K562 (cell line): ENCODE results near the gene AGT. TPM values are rescaled to one million over a fixed set of nuclear protein-coding genes. Genes with fewer than 3 reads are reported as not detected.

Experiments
- ATAC-seq: fragments of 200-7000 bp; cut with Tn5 transposase; 3 replicates; pipeline ENCODE4 v1.9.1; 2020; ENCODE audit warnings: moderate library complexity
- BruUV-seq: library from RNA; stranded (reverse); fragments of 400-500 nt; replicated peaks from 2 replicates; lab custom pipeline; 2021; lab: Mats Ljungman, UMichigan
- CTCF ChIA-PET: fragments of 300-600 bp; formaldehyde crosslinking; extraction: SDS; loops from one replicate; lab custom pipeline; 2021; ENCODE audit warnings: low intra/inter-chr PET ratio; lab: Yijun Ruan, JAX
- POLR2A ChIA-PET: fragments of 300-600, 350-650 bp; sonication (Branson Sonifier 250); formaldehyde crosslinking; extraction: SDS; loops from one replicate; lab custom pipeline; 2021; ENCODE audit warnings: antibody characterized with exemption, inconsistent platforms; lab: Yijun Ruan, JAX
- DNase-seq, 4 experiments: peaks; one replicate each; pipeline versions ENCODE4 v3.0.0 to v3.0.0-alpha.2; 2011 to 2018; ENCODE audit warnings: low spot score in 3 of 4, mixed read lengths in 3 of 4; ENCODE audit errors: extremely low read depth in 1 of 4
- FAIRE-seq: peaks from 2 replicates; lab custom pipeline; 2011; peaks lifted over from hg19 to GRCh38; lab: Jason Lieb, UNC
- H2AFZ ChIP-seq: 2 replicates; pipeline ENCODE4 v1.6.0; 2011; ENCODE audit warnings: low read depth, low read length, control low read depth, inconsistent platforms
- H3K27ac ChIP-seq: fragments of 200-600 bp; 3 replicates; pipeline ENCODE4 v1.8.0; 2011; ENCODE audit warnings: low read depth, mild to moderate bottlenecking, control low read depth, inconsistent platforms, low read length, moderate library complexity, mixed read lengths; ENCODE audit errors: extremely low read depth
- H3K27me3 ChIP-seq, 2 experiments: fragments of 300-600 bp in 1 of 2; 2 replicates in 1 of 2; 3 replicates in 1 of 2; pipeline versions ENCODE4 v1.6.0 to v1.8.0; 2011; ENCODE audit warnings: inconsistent platforms in 2 of 2, low read length in 2 of 2, mild to moderate bottlenecking in 1 of 2, mixed read lengths in 1 of 2, moderate library complexity in 1 of 2; ENCODE audit not compliant: control insufficient read depth in 2 of 2, insufficient read depth in 2 of 2
- H3K36me3 ChIP-seq: fragments of 300-600 bp; 3 replicates; pipeline ENCODE4 v1.8.0; 2011; ENCODE audit warnings: mild to moderate bottlenecking, low read length, inconsistent platforms; ENCODE audit not compliant: control insufficient read depth, insufficient read depth
- H3K4me1 ChIP-seq, 2 experiments: fragments of 200-600 bp in 1 of 2; replicated peaks in 1 of 2; 2 replicates in 1 of 2; 3 replicates in 1 of 2; pipeline versions ENCODE4 v1.5.1 to v1.8.0; 2011; ENCODE audit warnings: inconsistent platforms in 2 of 2, low read length in 2 of 2, mild to moderate bottlenecking in 1 of 2, mixed read lengths in 1 of 2, moderate library complexity in 1 of 2; ENCODE audit not compliant: control insufficient read depth in 2 of 2, insufficient read depth in 2 of 2
- H3K4me2 ChIP-seq: 2 replicates; pipeline ENCODE4 v1.6.1; 2011; ENCODE audit warnings: low read length, control low read depth, inconsistent platforms, mixed read lengths; ENCODE audit not compliant: insufficient read depth
- H3K4me3 ChIP-seq: fragments of 200-600 bp; sonication (generic), shearing (Covaris generic); 2 replicates; pipeline ENCODE4 v1.5.1; 2016; ENCODE audit warnings: control low read depth, inconsistent platforms
- H3K79me2 ChIP-seq: fragments of 200-600 bp; 3 replicates; pipeline ENCODE4 v1.8.0; 2011; ENCODE audit warnings: low read length, inconsistent platforms; ENCODE audit not compliant: control insufficient read depth, insufficient read depth
- H3K9ac ChIP-seq, 2 experiments: 2 replicates each; pipeline versions ENCODE4 v1.6.0 to v1.6.1; 2011; ENCODE audit warnings: low read depth in 2 of 2, low read length in 2 of 2, control low read depth in 1 of 2, inconsistent platforms in 1 of 2, mild to moderate bottlenecking in 1 of 2, mixed read lengths in 1 of 2; ENCODE audit not compliant: insufficient read depth in 1 of 2
- H3K9me1 ChIP-seq: one replicate; pipeline ENCODE4 v1.6.0; 2011; ENCODE audit warnings: inconsistent platforms, mild to moderate bottlenecking, low read length, moderate library complexity; ENCODE audit not compliant: control insufficient read depth, insufficient read depth
- H3K9me3 ChIP-seq: replicated peaks from 2 replicates; pipeline ENCODE4 v1.5.1; 2011; ENCODE audit warnings: low read depth, low read length, inconsistent platforms; ENCODE audit not compliant: control insufficient read depth, insufficient read depth
- H4K20me1 ChIP-seq: replicated peaks from 2 replicates; pipeline ENCODE4 v1.6.1; 2011; ENCODE audit warnings: low read length, inconsistent platforms, mixed read lengths; ENCODE audit not compliant: control insufficient read depth, insufficient read depth
- ETV6 ChIP-seq, 3 experiments: fragments of 150-350 bp in 1 of 3; sonication (generic) in 1 of 3; formaldehyde crosslinking in 1 of 3; IDR thresholded peaks; 2 replicates each; pipeline versions ENCODE4 v1.6.1 to v1.8.0; 2014 to 2022; ENCODE audit warnings: borderline replicate concordance in 2 of 3, low read depth in 2 of 3, antibody characterized with exemption in 1 of 3, low read length in 1 of 3, mild to moderate bottlenecking in 1 of 3, missing genetic modification reagents in 1 of 3
- SREBF1 ChIP-seq: fragments of 150-350 bp; IDR thresholded peaks from 2 replicates; pipeline ENCODE4 v1.6.1; 2014; ENCODE audit warnings: antibody characterized with exemption, low read depth, low read length, borderline replicate concordance
- ZNF146 ChIP-seq: IDR thresholded peaks from one replicate; pipeline ENCODE4 v1.6.1; 2018; ENCODE audit warnings: missing compliant biosample characterization; ENCODE audit not compliant: unreplicated experiment
- WGBS: fragments of 100-300 bp; shearing (Covaris generic); methylation state at CpG from one replicate; pipeline ENCODE4 v1.1.6; 2016; ENCODE audit warnings: low coverage, mixed read lengths; ENCODE audit not compliant: insufficient coverage; ENCODE audit errors: missing lambda C conversion rate; 5-methylcytosine and 5-hydroxymethylcytosine counted together
- in situ Hi-C: fragments of 300-500 bp; cut with MboI; formaldehyde crosslinking; loops from 4 replicates; pipeline ENCODE4 v1.15.0; 2018; ENCODE audit warnings: inconsistent platforms, mixed read lengths
- intact Hi-C: fragments of 100-400 bp; cut with micrococcal nuclease; formaldehyde crosslinking; loops from 2 replicates; pipeline ENCODE4 v1.14.2; 2022
- polyA plus RNA-seq, 8 experiments: library from polyadenylated mRNA; depleted of rRNA in 4 of 8; stranded (reverse) in 5 of 8; unstranded in 3 of 8; fragments of >200 nt; fragmentation: Nextera tagmentation in 2 of 8; fragmentation: Illumina TruSeq in 1 of 8; extraction: Ambion mirVana in 2 of 8; extraction: Trizol in 1 of 8; gene quantifications; 2 replicates each; pipeline versions ENCODE4 v1.2.1 to v1.2.3, GENCODE V29; 2011 to 2014; ENCODE audit warnings: inconsistent platforms in 1 of 8, missing spikeins in 1 of 8
- total RNA-seq, 7 experiments: library from RNA; depleted of rRNA in 6 of 7; stranded (reverse); fragments of >200 nt in 6 of 7; fragmentation: Illumina TruSeq in 2 of 7; extraction: Trizol in 2 of 7; gene quantifications; 2 replicates each; pipeline versions ENCODE4 v1.2.1 to v1.2.3, GENCODE V29; 2011 to 2021; ENCODE audit warnings: low replicate concordance in 1 of 7

The AGT gene
- total and polyA plus RNA-seq, 9 of the 15 experiments (the other 6 are each of a cell fraction or from before 2014, with no cell fraction given), result 0.40 TPM; not detected in 8

- WGBS, result 3% methylated on average over 15 of the region's 18 CpGs
- Histone ChIP-seq H3K9me1 (no peaks in the 10 kb centered on the region), H4K20me1 (peaks cover 10% of the 10 kb centered on the region), H3K4me1 (peaks cover 0 to 16% of the 10 kb centered on the region in 2 experiments; a peak in 2 of 5 replicates), H3K4me2 (no peak overlapping the region), H3K9ac (no peak overlapping the region), H3K4me3 (no peak overlapping the region), H3K36me3 (no peaks in the 10 kb centered on the region), H3K9me3 (no peaks in the 10 kb centered on the region), H3K27ac (no peak overlapping the region), H3K79me2 (no peaks in the 10 kb centered on the region), H2AFZ (no peak overlapping the region), H3K27me3 (peaks cover 72 to 87% of the 10 kb centered on the region in 2 experiments)
- FAIRE-seq (no peak), ATAC-seq (no peak), DNase-seq (no peak)
- TF ChIP-seq SREBF1, result no peak
- in situ Hi-C loops, result no loop called here
- ChIA-PET POLR2A (interaction anchor here (0.8 kb wide), 1 partner anchor 20 kb away, joined by 3 read pairs; no protein-coding TSS in a partner anchor), CTCF (no interaction called here)
- intact Hi-C loops, result no loop called here
- BruUV-seq, result no TSS peak
These were observed 8.5 kb downstream of the AGT start for GRCh38 chr1:230705289-230706019.

- Histone ChIP-seq H3K9me3 (no peaks in the 10 kb centered on the region), H4K20me1 (peaks cover 8% of the 10 kb centered on the region), H3K27ac (no peak overlapping the region), H3K36me3 (no peaks in the 10 kb centered on the region), H3K9me1 (no peaks in the 10 kb centered on the region), H3K9ac (no peak overlapping the region), H3K4me2 (no peak overlapping the region), H2AFZ (no peak overlapping the region), H3K4me3 (no peak overlapping the region), H3K79me2 (no peaks in the 10 kb centered on the region), H3K27me3 (peaks cover 75 to 84% of the 10 kb centered on the region in 2 experiments), H3K4me1 (peaks cover 0 to 11% of the 10 kb centered on the region in 2 experiments; a peak in 2 of 5 replicates)
- TF ChIP-seq ETV6 (IDR thresholded peaks at IDR 0.05; ENCODE audit: borderline replicate concordance in 1 of 2, low read depth in 2 of 2, low read length in 1 of 2) (no peak), ETV6 (CRISPR knock-in tag; IDR thresholded peaks at IDR 0.05; ENCODE audit: borderline replicate concordance) (no peak), ZNF146 (peak; percentile 66)
- ChIA-PET POLR2A (interaction anchor here (0.8 kb wide), 1 partner anchor 19 kb away, joined by 3 read pairs; no protein-coding TSS in a partner anchor), CTCF (no interaction called here)
- ATAC-seq, result no peak
- 2% methylated on average over 7 of the region's 7 CpGs for WGBS
- FAIRE-seq, result no peak
- no peak for DNase-seq
- intact Hi-C loops (no loop called here), in situ Hi-C loops (no loop called here)
- BruUV-seq, result no TSS peak
These were observed 9.1 kb downstream of the AGT start for GRCh38 chr1:230704830-230705229.
